ENCODE results near the gene MTMR2.

Gene MTMR2

GRCh38 chr11:95897731-95898130 lies 26.2 kb downstream of the MTMR2 start:
- H3K9ac ChIP-seq (ENCODE audit: insufficient read length, low read depth) = no peak overlapping the region
- DNase-seq (ENCODE audit: low read depth, low spot score) = no peak
- TF ChIP-seq YY1 (IDR thresholded peaks at IDR 0.05; ENCODE audit: insufficient read depth, insufficient read length) (no peak), SUZ12 (IDR thresholded peaks at IDR 0.05; ENCODE audit: extremely low read depth, insufficient read depth, insufficient read length) (no peak), ZNF274 (IDR thresholded peaks at IDR 0.05; ENCODE audit: low read depth, low read length) (no peak)
- no peaks in the 10 kb centered on the region for H3K4me1 ChIP-seq (ENCODE audit: insufficient read depth, insufficient read length)
- H3K9me3 ChIP-seq (ENCODE audit: insufficient read depth, low read length) = no peaks in the 10 kb centered on the region
- H3K4me3 ChIP-seq (ENCODE audit: insufficient read length, low read depth) = no peak overlapping the region
- H3K36me3 ChIP-seq (ENCODE audit: insufficient read depth, insufficient read length, low read length) = no peaks in the 10 kb centered on the region
- no peaks in the 10 kb centered on the region for H3K27me3 ChIP-seq (ENCODE audit: insufficient read depth, insufficient read length)

- no peaks in the 10 kb centered on the region for H3K27me3 ChIP-seq (ENCODE audit: insufficient read depth, insufficient read length)
- TF ChIP-seq YY1 (IDR thresholded peaks at IDR 0.05; ENCODE audit: insufficient read depth, insufficient read length) (no peak), ZNF274 (IDR thresholded peaks at IDR 0.05; ENCODE audit: low read depth, low read length) (no peak), SUZ12 (IDR thresholded peaks at IDR 0.05; ENCODE audit: extremely low read depth, insufficient read depth, insufficient read length) (no peak)
- no peak overlapping the region for H3K4me3 ChIP-seq (ENCODE audit: insufficient read length, low read depth)
- no peaks in the 10 kb centered on the region for H3K4me1 ChIP-seq (ENCODE audit: insufficient read depth, insufficient read length)
- DNase-seq (ENCODE audit: low read depth, low spot score) = no peak
- H3K9ac ChIP-seq (ENCODE audit: insufficient read length, low read depth) = no peak overlapping the region
- H3K36me3 ChIP-seq (ENCODE audit: insufficient read depth, insufficient read length, low read length) = no peaks in the 10 kb centered on the region
- no peaks in the 10 kb centered on the region for H3K9me3 ChIP-seq (ENCODE audit: insufficient read depth, low read length)
These were observed 28.1 kb downstream of the MTMR2 start for GRCh38 chr11:95895815-95896214.

GRCh38 chr11:95892892-95893570 lies 30.9 kb downstream of the MTMR2 start:
- DNase-seq (ENCODE audit: low read depth, low spot score) = no peak
- no peaks in the 10 kb centered on the region for H3K27me3 ChIP-seq (ENCODE audit: insufficient read depth, insufficient read length)
- H3K4me3 ChIP-seq (ENCODE audit: insufficient read length, low read depth) = no peak overlapping the region
- TF ChIP-seq ZNF274 (IDR thresholded peaks at IDR 0.05; ENCODE audit: low read depth, low read length) = no peak
- TF ChIP-seq SUZ12 (IDR thresholded peaks at IDR 0.05; ENCODE audit: extremely low read depth, insufficient read depth, insufficient read length) = no peak
- no peak for TF ChIP-seq YY1 (IDR thresholded peaks at IDR 0.05; ENCODE audit: insufficient read depth, insufficient read length)
- H3K36me3 ChIP-seq (ENCODE audit: insufficient read depth, insufficient read length, low read length) = peaks cover 1% of the 10 kb centered on the region
- no peaks in the 10 kb centered on the region for H3K9me3 ChIP-seq (ENCODE audit: insufficient read depth, low read length)
- H3K9ac ChIP-seq (ENCODE audit: insufficient read length, low read depth) = no peak overlapping the region
- H3K4me1 ChIP-seq (ENCODE audit: insufficient read depth, insufficient read length) = no peaks in the 10 kb centered on the region

- Histone ChIP-seq H3K4me1 (ENCODE audit: insufficient read depth, insufficient read length) (no peaks in the 10 kb centered on the region), H3K9ac (ENCODE audit: insufficient read length, low read depth) (no peak overlapping the region), H3K9me3 (ENCODE audit: insufficient read depth, low read length) (no peaks in the 10 kb centered on the region), H3K4me3 (ENCODE audit: insufficient read length, low read depth) (no peak overlapping the region), H3K27me3 (ENCODE audit: insufficient read depth, insufficient read length) (no peaks in the 10 kb centered on the region), H3K36me3 (ENCODE audit: insufficient read depth, insufficient read length, low read length) (peaks cover 6% of the 10 kb centered on the region)
- no peak for DNase-seq (ENCODE audit: low read depth, low spot score)
- TF ChIP-seq SUZ12 (IDR thresholded peaks at IDR 0.05; ENCODE audit: extremely low read depth, insufficient read depth, insufficient read length) (no peak), ZNF274 (IDR thresholded peaks at IDR 0.05; ENCODE audit: low read depth, low read length) (no peak), YY1 (IDR thresholded peaks at IDR 0.05; ENCODE audit: insufficient read depth, insufficient read length) (no peak)
These were observed 31.4 kb downstream of the MTMR2 start for GRCh38 chr11:95892492-95892891.

GRCh38 chr11:95891423-95892170 lies 32.3 kb downstream of the MTMR2 start:
- Histone ChIP-seq H3K36me3 (ENCODE audit: insufficient read depth, insufficient read length, low read length) (peaks cover 12% of the 10 kb centered on the region), H3K9me3 (ENCODE audit: insufficient read depth, low read length) (no peaks in the 10 kb centered on the region), H3K27me3 (ENCODE audit: insufficient read depth, insufficient read length) (no peaks in the 10 kb centered on the region), H3K4me1 (ENCODE audit: insufficient read depth, insufficient read length) (no peaks in the 10 kb centered on the region), H3K4me3 (ENCODE audit: insufficient read length, low read depth) (no peak overlapping the region), H3K9ac (ENCODE audit: insufficient read length, low read depth) (no peak overlapping the region)
- DNase-seq (ENCODE audit: low read depth, low spot score) = no peak
- TF ChIP-seq SUZ12 (IDR thresholded peaks at IDR 0.05; ENCODE audit: extremely low read depth, insufficient read depth, insufficient read length) (no peak), ZNF274 (IDR thresholded peaks at IDR 0.05; ENCODE audit: low read depth, low read length) (no peak), YY1 (IDR thresholded peaks at IDR 0.05; ENCODE audit: insufficient read depth, insufficient read length) (no peak)

GRCh38 chr11:95888852-95889251 lies 35.1 kb downstream of the MTMR2 start:
- no peaks in the 10 kb centered on the region for H3K4me1 ChIP-seq (ENCODE audit: insufficient read depth, insufficient read length)
- H3K9me3 ChIP-seq (ENCODE audit: insufficient read depth, low read length) = no peaks in the 10 kb centered on the region
- no peak for TF ChIP-seq YY1 (IDR thresholded peaks at IDR 0.05; ENCODE audit: insufficient read depth, insufficient read length)
- no peak for TF ChIP-seq ZNF274 (IDR thresholded peaks at IDR 0.05; ENCODE audit: low read depth, low read length)
- no peak for TF ChIP-seq SUZ12 (IDR thresholded peaks at IDR 0.05; ENCODE audit: extremely low read depth, insufficient read depth, insufficient read length)
- no peak for DNase-seq (ENCODE audit: low read depth, low spot score)
- no peak overlapping the region for H3K4me3 ChIP-seq (ENCODE audit: insufficient read length, low read depth)
- no peak overlapping the region for H3K9ac ChIP-seq (ENCODE audit: insufficient read length, low read depth)
- H3K27me3 ChIP-seq (ENCODE audit: insufficient read depth, insufficient read length) = no peaks in the 10 kb centered on the region
- H3K36me3 ChIP-seq (ENCODE audit: insufficient read depth, insufficient read length, low read length) = peaks cover 16% of the 10 kb centered on the region

GRCh38 chr11:95888439-95888838 lies 35.5 kb downstream of the MTMR2 start:
- no peaks in the 10 kb centered on the region for H3K9me3 ChIP-seq (ENCODE audit: insufficient read depth, low read length)
- H3K9ac ChIP-seq (ENCODE audit: insufficient read length, low read depth) = no peak overlapping the region
- no peak for DNase-seq (ENCODE audit: low read depth, low spot score)
- H3K36me3 ChIP-seq (ENCODE audit: insufficient read depth, insufficient read length, low read length) = peaks cover 16% of the 10 kb centered on the region
- H3K4me3 ChIP-seq (ENCODE audit: insufficient read length, low read depth) = no peak overlapping the region
- TF ChIP-seq SUZ12 (IDR thresholded peaks at IDR 0.05; ENCODE audit: extremely low read depth, insufficient read depth, insufficient read length) (no peak), YY1 (IDR thresholded peaks at IDR 0.05; ENCODE audit: insufficient read depth, insufficient read length) (no peak)
- no peaks in the 10 kb centered on the region for H3K27me3 ChIP-seq (ENCODE audit: insufficient read depth, insufficient read length)
- H3K4me1 ChIP-seq (ENCODE audit: insufficient read depth, insufficient read length) = no peaks in the 10 kb centered on the region
